ENCODE measurements around the gene RPL10A. TPM values are rescaled to one million over a fixed set of nuclear protein-coding genes. Genes with fewer than 3 reads are reported as not detected.

RPL10A gene
- total and polyA plus RNA-seq, 2 of the 8 experiments (the other 6 are each of a cell fraction or from before 2014, with no cell fraction given) = 1,893 to 2,948 TPM

- no peak overlapping the region for H3K27ac ChIP-seq (ENCODE audit: low read depth, low read length)
- FAIRE-seq = no peak
- H2BK120ac ChIP-seq (replicated peaks; ENCODE audit: low read depth, low read length) = no peak overlapping the region
- no peak for DNase-seq (ENCODE audit: low read depth in 1 of 2, low spot score in 2 of 2)
- H3K56ac ChIP-seq (replicated peaks; ENCODE audit: insufficient read length, low read depth, low read length) = no peak overlapping the region
- no peaks in the 10 kb centered on the region for H4K20me1 ChIP-seq (replicated peaks in 1 of 2; ENCODE audit: control insufficient read depth in 1 of 2, insufficient read depth in 2 of 2, low read length in 2 of 2)
- no peak overlapping the region for H4K91ac ChIP-seq (replicated peaks; ENCODE audit: insufficient read length, low read length)
- peaks cover 0 to 1% of the 10 kb centered on the region in 2 experiments; a peak in 2 of 4 replicates for H3K79me2 ChIP-seq (ENCODE audit: control insufficient read depth in 1 of 2, insufficient read depth in 2 of 2, low read length in 2 of 2)
- H3K79me1 ChIP-seq (ENCODE audit: low read depth, low read length) = no peaks in the 10 kb centered on the region
- CTCF ChIA-PET (ENCODE audit: partially characterized antibody) = interaction anchor here (1.0 kb wide), 1 partner anchor 142 kb away, joined by 5 read pairs; no protein-coding TSS in a partner anchor
- H2BK20ac ChIP-seq (ENCODE audit: low read length) = no peak overlapping the region
- TF ChIP-seq MAFK (IDR thresholded peaks at IDR 0.05; ENCODE audit: low read depth, low read length) (no peak), CTBP2 (IDR thresholded peaks at IDR 0.05; ENCODE audit: borderline replicate concordance, insufficient read depth, insufficient read length, low read length) (no peak), NRF1 (IDR thresholded peaks at IDR 0.05; ENCODE audit: low read depth, low read length) (no peak), YY1 (IDR thresholded peaks at IDR 0.05; ENCODE audit: low read depth, low read length) (no peak), USF2 (IDR thresholded peaks at IDR 0.05; ENCODE audit: low read length) (no peak), BCL11A (IDR thresholded peaks at IDR 0.05; ENCODE audit: low read depth in 2 of 2, low read length in 2 of 2) (no peak), E2F6 (IDR thresholded peaks at IDR 0.05) (no peak), RNF2 (IDR thresholded peaks at IDR 0.05; ENCODE audit: borderline replicate concordance, low read depth, low read length, missing control alignments, poor library complexity, severe bottlenecking) (no peak), ZNF274 (IDR thresholded peaks at IDR 0.05; ENCODE audit: borderline replicate concordance, extremely low read depth, low read length) (no peak), HDAC6 (IDR thresholded peaks at IDR 0.05; ENCODE audit: low read depth, low read length) (no peak), CBX5 (IDR thresholded peaks at IDR 0.05; ENCODE audit: low read depth, low read length) (no peak)
- H4K5ac ChIP-seq (ENCODE audit: insufficient read length, low read depth, low read length) = no peak overlapping the region
- no peak overlapping the region for H3K18ac ChIP-seq (ENCODE audit: extremely low read depth, low read length)
- peaks cover 9 to 19% (median 9%) of the 10 kb centered on the region in 4 experiments for H3K36me3 ChIP-seq (ENCODE audit: control insufficient read depth in 2 of 4, insufficient read depth in 4 of 4, low read length in 3 of 4)
- WGBS, 2 experiments (ENCODE audit: extremely low coverage in 1 of 2, insufficient coverage in 1 of 2, insufficient read length in 1 of 2, insufficient replicate concordance in 2 of 2, low coverage in 1 of 2, low lambda C conversion rate in 2 of 2, missing lambda C conversion rate in 1 of 2) = 94% methylated on average over 4 of the region's 4 CpGs; no CpG with 5 or more reads in 1 of the 2 experiments
- H3K23me2 ChIP-seq (ENCODE audit: low read depth, low read length) = peaks cover 2% of the 10 kb centered on the region; the same call in 1 of the 2 replicates
- no peak overlapping the region for H2AFZ ChIP-seq (ENCODE audit: low read length)
- H4K8ac ChIP-seq (ENCODE audit: extremely low read depth, insufficient read depth, low read length) = no peak overlapping the region
- H2BK12ac ChIP-seq (ENCODE audit: low read depth, low read length) = no peak overlapping the region
- H3K23ac ChIP-seq (ENCODE audit: insufficient read length) = no peak overlapping the region
- no peaks in the 10 kb centered on the region; a peak in 1 of 7 replicates for H3K27me3 ChIP-seq (replicated peaks in 1 of 4; ENCODE audit: control insufficient read depth in 3 of 4, extremely low read depth in 1 of 4, insufficient read depth in 3 of 4, low read length in 3 of 4)
- no peaks in the 10 kb centered on the region; a peak in 1 of 7 replicates for H3K4me1 ChIP-seq (replicated peaks in 1 of 4; ENCODE audit: control insufficient read depth in 3 of 4, insufficient read depth in 4 of 4, low read length in 3 of 4)
- no peak overlapping the region for H3K9ac ChIP-seq (replicated peaks in 1 of 4; ENCODE audit: extremely low read depth in 1 of 4, low read depth in 3 of 4, low read length in 3 of 4)
- no peak overlapping the region for H3K4me2 ChIP-seq (ENCODE audit: insufficient read depth in 1 of 2, low read depth in 2 of 2, low read length in 2 of 2)
- no peak overlapping the region for H2BK15ac ChIP-seq (ENCODE audit: low read length)
- H2BK5ac ChIP-seq (ENCODE audit: low read depth, low read length) = no peak overlapping the region
- no peak overlapping the region for H3K4ac ChIP-seq (replicated peaks; ENCODE audit: insufficient read length, low read depth, low read length)
- POLR2A ChIA-PET (ENCODE audit: partially characterized antibody) = interaction anchor here (0.9 to 30.9 kb wide), 4 partner anchors 8 to 30 kb away, joined by 3 to 1319 read pairs (median 100); partner anchors contain the start of genes FANCE and TEAD3
- no peak overlapping the region for H3K14ac ChIP-seq (ENCODE audit: insufficient read length)
- no peaks in the 10 kb centered on the region for H3K9me3 ChIP-seq (ENCODE audit: insufficient read depth in 2 of 2, low read depth in 1 of 2, low read length in 1 of 2)
- H2AK5ac ChIP-seq (ENCODE audit: low read depth, low read length) = no peak overlapping the region
- H3K4me3 ChIP-seq (ENCODE audit: extremely low read depth in 1 of 4, insufficient read depth in 2 of 4, low read depth in 3 of 4, low read length in 4 of 4) = no peak overlapping the region
Measured at GRCh38 chr6:35463292-35463691, 4.9 kb upstream of the RPL10A start.

Data from H1 (cell line).